HG02623 (cell line): ENCODE measurements around the gene AGBL4.
"Not testable (repeated sequence)": the region's sequence is repeated elsewhere in the genome, so short reads cannot be mapped to it uniquely, and the experiment has no call there.

Experiments used
- ATAC-seq: cut with Tn5 transposase; IDR thresholded peaks from one replicate; pipeline ENCODE4 v1.9.1; 2021; ENCODE audit warnings: moderate library complexity; ENCODE audit not compliant: unreplicated experiment

AGBL4 gene

GRCh38 chr1:49050041-49050440 is 973.7 kb downstream of the AGBL4 start:
- no peak for ATAC-seq

GRCh38 chr1:49048188-49048587 is 975.6 kb downstream of the AGBL4 start:
- no peak for ATAC-seq

- ATAC-seq: no peak
Observed at GRCh38 chr1:49046305-49046704, 977.4 kb downstream of the AGBL4 start.

- ATAC-seq: no peak
Observed at GRCh38 chr1:49045371-49045770, 978.4 kb downstream of the AGBL4 start.

- ATAC-seq: no peak
Observed at GRCh38 chr1:49036700-49037099, 987.1 kb downstream of the AGBL4 start.

GRCh38 chr1:49028396-49028795 is 995.4 kb downstream of the AGBL4 start:
- ATAC-seq: no peak

- ATAC-seq: no peak
Observed at GRCh38 chr1:49026230-49026811, 997.4 kb downstream of the AGBL4 start.

GRCh38 chr1:49016030-49016977 is 1007.5 kb downstream of the AGBL4 start:
- no peak for ATAC-seq

GRCh38 chr1:49013079-49013478 is 1010.7 kb downstream of the AGBL4 start:
- no peak for ATAC-seq

- not testable (repeated sequence) for ATAC-seq
Observed at GRCh38 chr1:49002981-49003380, 1020.8 kb downstream of the AGBL4 start.

- no peak for ATAC-seq
Observed at GRCh38 chr1:48999321-48999720, 1024.4 kb downstream of the AGBL4 start.

- ATAC-seq: no peak
Observed at GRCh38 chr1:48996311-48996710, 1027.4 kb downstream of the AGBL4 start.

- ATAC-seq: no peak
Observed at GRCh38 chr1:48988633-48989197, 1035.0 kb downstream of the AGBL4 start.

GRCh38 chr1:48979940-48980339 is 1043.8 kb downstream of the AGBL4 start:
- no peak for ATAC-seq

GRCh38 chr1:48978413-48978812 is 1045.3 kb downstream of the AGBL4 start:
- ATAC-seq: no peak

GRCh38 chr1:48977273-48977672 is 1046.5 kb downstream of the AGBL4 start:
- ATAC-seq: no peak

- no peak for ATAC-seq
Observed at GRCh38 chr1:48969971-48970370, 1053.8 kb downstream of the AGBL4 start.

- no peak for ATAC-seq
Observed at GRCh38 chr1:48967318-48967717, 1056.4 kb downstream of the AGBL4 start.

GRCh38 chr1:48966583-48966982 is 1057.2 kb downstream of the AGBL4 start:
- ATAC-seq: no peak

GRCh38 chr1:48960320-48960719 is 1063.4 kb downstream of the AGBL4 start:
- no peak for ATAC-seq

- ATAC-seq: no peak
Observed at GRCh38 chr1:48955774-48956173, 1068.0 kb downstream of the AGBL4 start.

- ATAC-seq: no peak
Observed at GRCh38 chr1:48953617-48954016, 1070.1 kb downstream of the AGBL4 start.
